GM19468 (cell line): ENCODE measurements around the gene PAXIP1.

ENCODE experiments used
- ATAC-seq: cut with Tn5 transposase; IDR thresholded peaks from one replicate; pipeline ENCODE4 v1.9.1; 2021; ENCODE audit warnings: mild to moderate bottlenecking, moderate library complexity, moderate number of reproducible peaks; ENCODE audit not compliant: unreplicated experiment; ENCODE audit errors: extremely low read depth

Gene PAXIP1

DNA sequence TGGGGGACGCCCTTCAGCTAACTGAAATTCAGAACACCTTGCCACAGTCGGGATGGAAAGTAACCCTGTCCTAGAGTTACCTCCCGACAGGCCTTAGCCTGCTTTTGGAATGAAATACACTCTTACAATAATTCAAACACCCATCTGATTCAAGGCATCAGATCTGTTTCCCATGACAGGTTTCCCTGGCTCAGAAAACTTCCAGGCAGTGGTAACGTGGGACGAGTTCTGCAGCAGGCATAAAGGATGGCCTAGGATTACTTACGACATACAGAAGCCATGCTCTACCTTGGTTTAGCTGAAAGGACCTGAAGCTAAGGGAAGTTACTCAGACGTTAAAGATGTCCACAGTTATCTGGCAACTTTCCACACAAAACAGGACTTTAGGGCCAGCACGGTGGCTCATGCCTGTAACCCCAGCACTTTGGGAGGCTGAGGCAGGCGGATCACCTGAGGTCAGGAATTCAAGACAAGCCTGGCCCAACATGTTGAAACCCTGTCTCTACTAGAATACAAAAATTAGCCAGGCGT, 5.0 kb downstream of the PAXIP1 start:
- no peak for ATAC-seq

- no peak for ATAC-seq
Measured at GRCh38 chr7:154996756-154997155, 6.2 kb downstream of the PAXIP1 start.

GRCh38 chr7:154996101-154996500, 6.8 kb downstream of the PAXIP1 start:
- ATAC-seq: no peak

- ATAC-seq: no peak
Measured at GRCh38 chr7:154994996-154995395, 7.9 kb downstream of the PAXIP1 start.

DNA sequence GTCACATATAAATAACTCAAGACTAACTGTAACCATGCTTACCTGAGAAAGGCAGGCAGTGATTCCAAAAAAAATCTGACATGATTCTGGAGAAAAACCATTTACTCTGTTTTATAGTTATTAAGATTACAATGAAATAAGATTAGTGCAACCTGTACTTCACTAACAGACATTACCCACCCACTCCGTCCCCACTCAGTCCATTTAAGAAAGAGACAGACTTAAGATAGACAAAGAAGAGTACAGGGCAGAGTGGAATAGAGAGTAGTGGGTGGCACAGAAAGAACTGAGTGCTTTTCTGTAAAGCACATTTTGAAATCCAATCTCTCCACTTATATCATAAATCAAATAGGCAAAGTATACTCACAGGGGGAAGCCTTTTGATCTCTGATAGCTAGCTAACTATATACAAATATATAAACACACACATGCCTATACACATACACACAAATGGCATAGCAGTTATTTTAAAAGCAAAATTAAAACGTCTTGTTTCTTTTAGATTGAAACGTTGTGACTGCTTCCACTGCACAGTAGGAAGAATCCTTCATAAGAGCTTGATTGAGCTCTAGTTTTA, 11.9 kb downstream of the PAXIP1 start:
- no peak for ATAC-seq

GRCh38 chr7:154987571-154987970, 15.4 kb downstream of the PAXIP1 start:
- ATAC-seq: no peak

DNA sequence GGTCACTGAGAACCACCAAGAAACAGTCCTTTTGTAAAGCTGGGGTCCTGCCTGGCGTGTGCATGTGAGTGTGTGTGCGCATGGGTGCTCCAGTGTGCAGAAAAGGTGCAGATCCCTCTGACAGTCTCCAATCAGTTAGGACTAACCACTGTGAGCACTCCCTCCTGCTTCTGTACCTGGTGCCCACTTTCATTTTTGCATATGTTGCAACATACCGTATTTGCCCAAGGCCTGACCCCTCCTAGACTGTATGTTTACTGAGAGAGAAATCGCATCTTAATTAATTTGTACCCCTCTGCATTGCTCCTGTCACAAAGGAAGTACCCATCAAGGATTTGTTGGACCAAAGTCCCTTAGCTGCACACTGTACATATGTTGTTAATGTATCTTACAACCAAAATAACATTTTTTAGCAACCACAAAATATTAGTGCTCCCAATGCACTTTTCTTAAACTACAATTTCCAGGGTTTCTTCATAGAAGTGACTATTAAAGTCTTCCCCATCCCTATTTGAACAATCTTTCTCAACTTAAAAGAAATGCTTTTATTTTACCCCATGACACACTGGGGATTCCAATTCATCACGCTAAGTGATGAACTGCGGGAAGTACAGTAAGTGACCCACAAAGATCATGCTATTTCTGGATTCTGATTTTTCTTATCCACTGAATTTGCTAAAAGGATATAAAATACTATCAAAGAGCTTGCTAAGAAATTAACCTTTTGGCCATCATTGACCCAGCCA, 16.6 kb downstream of the PAXIP1 start:
- ATAC-seq: no peak

DNA sequence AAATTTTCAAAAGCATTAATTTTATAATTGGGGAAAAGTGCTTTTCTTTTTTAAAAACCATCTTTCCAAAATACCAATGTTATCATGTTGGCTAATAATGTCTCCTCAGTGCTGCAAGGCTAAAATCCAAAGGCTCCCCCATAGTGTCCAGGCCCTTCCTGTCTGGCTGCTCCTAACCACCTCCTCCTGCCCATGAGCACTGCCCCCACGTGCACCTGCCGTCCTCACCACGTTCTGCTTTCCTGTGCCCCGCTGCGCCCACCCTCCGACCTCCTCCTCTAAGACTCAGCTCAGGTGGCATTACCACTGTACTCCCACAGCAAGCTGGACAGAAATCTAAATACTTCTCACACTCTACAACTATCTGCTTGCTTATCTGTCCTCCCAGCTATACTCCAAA, 17.7 kb downstream of the PAXIP1 start:
- ATAC-seq: no peak

- no peak for ATAC-seq
Measured at GRCh38 chr7:154984601-154985188, 18.2 kb downstream of the PAXIP1 start.

GRCh38 chr7:154978017-154978416, 24.9 kb downstream of the PAXIP1 start:
- no peak for ATAC-seq

- no peak for ATAC-seq
Measured at GRCh38 chr7:154977250-154977649, 25.7 kb downstream of the PAXIP1 start.

DNA sequence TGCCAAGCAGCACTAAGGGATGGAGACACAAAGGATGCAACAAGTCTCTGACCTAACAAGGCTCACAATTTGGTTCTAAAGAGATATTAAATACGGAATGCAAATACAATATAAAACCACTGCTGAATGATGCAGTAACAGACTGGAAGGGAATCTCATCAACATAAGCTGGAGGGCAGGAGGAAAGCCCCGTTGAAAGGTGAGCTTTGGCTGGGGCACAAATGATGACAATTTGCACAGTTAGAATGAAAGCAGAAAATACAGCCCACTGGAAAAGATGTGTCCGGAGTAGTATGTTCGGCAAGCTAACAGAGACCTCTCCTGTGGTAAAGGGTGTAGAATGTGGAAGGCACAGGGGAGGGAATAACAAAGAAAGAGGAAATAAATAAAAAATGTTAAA, 26.1 kb downstream of the PAXIP1 start:
- no peak for ATAC-seq

DNA sequence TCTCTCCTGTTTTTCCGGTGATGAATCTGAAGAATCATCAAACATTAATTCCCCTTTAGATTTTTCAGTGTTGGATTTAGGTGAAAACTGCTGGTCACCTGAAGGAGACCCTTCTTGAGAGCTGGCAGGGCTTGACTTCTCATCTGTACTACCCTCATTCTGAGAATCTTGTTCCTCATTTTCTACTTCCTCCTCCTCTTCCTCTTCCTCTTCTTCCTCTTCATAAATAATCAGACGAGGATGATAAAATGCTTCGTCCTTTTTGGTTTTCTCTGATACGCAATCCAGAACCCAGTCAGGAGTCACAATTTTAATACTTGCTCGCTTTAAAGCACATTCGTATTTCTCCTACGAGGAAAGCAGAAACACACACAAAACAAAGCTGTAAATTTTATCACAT, 26.9 kb downstream of the PAXIP1 start:
- no peak for ATAC-seq

DNA sequence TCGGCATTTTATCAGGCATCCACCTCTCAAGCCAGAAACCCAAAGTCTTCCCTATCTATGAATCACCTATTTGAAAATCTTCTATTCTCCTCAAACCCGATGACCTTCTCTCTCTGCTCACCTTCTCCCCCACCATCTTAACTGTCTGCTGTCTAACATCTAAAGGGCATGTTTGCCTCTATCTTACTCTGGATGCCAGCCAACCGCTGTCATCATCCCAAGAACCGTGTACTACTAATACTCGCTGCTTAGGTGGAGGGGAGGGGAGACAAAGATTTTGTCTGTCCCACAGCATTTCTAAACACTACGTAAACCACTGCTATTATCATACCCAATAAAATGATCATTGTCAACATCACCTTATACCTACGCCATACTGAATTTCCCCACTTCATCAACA, 29.5 kb downstream of the PAXIP1 start:
- no peak for ATAC-seq

DNA sequence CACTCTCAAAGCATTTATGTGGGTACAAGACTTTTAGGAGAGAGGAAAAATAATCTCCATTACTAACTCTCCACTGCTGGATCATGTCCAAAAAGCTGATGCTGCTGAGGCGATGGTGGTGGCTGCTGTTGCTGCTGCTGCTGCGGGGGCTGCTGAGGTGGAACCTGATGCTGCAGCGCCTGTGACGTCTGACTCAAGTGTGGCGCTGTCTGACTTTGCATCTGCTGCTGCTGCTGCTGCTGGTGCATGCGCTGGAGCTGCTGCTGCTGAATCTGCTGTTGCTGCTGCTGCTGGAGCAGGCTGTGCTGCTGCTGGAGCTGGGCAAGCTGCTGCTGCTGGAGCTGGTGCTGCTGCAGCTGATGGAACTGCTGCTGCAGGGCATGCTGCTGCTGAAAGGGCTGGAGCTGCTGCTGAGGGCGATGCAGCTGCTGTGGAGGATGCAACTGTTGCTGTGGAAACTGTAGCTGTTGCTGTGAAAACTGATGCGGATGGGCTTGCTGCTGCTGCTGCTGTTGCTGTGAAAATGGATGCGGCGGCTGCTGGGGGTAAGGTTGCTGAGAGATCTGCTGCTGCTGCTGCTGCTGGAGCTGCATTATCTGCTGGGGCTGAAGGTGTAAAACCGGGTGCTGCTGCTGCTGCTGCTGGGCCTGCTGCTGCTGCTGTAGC, 34.5 kb downstream of the PAXIP1 start:
- no peak for ATAC-seq

DNA sequence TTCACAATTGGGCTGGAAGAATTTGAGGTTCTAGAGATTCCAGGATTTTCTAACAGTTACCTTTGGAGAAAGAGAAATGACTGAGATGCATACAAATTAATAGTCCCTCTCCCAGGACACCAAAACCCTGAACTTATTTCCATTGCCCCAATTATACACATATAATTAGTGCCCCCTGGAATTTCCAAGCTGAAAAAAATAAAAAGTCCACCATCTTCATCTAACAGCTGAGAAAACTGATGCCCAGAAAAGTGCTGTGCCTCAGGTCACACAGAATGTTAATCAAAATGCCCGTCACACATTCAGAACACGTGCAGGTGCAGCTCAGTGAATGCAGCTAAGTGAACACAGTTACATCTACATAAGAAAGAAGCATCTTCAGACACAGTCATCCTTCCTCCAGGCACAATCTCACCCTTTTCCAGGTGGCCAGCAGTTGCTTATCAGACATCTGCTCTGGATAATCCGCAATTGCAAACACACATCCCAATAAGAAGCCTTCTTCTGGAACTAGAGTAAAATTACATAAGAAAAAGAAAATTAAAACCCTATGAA, 35.4 kb downstream of the PAXIP1 start:
- no peak for ATAC-seq

- no peak for ATAC-seq
Measured at GRCh38 chr7:154965014-154965413, 37.9 kb downstream of the PAXIP1 start.

DNA sequence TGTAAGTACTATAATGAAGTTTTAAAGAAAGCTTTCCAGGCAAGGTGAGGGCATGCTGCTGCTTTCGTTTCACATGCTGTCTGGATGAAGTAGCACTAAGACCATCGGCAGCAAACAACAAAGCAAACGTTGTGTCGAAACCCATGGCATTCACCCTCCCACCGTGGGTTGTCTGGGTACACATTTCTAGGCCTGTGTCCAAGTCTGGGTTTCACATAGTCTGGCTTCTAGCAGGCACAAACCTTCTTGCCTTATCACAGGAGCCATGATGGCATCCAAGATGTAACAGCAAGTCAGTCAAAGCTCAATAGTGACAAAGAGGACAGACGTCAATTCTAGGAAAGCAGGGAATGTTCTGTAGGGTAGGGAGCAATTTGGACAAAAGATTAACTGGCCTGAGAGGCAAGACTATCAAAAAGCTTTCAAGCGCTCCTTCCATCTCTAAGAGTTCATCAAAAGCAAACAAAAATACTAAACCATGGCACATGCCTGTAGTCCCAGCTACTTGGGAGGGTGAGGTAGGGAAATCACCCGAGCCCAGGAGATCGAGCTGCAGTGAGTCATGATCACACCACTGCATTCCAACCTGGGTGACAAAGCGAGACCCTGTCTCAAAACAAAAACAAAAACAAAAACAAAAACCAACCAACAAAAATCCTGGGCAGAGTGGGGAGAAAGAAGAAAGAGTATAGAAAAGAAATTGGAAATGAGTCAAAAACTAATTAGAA, 42.7 kb downstream of the PAXIP1 start:
- no peak for ATAC-seq

DNA sequence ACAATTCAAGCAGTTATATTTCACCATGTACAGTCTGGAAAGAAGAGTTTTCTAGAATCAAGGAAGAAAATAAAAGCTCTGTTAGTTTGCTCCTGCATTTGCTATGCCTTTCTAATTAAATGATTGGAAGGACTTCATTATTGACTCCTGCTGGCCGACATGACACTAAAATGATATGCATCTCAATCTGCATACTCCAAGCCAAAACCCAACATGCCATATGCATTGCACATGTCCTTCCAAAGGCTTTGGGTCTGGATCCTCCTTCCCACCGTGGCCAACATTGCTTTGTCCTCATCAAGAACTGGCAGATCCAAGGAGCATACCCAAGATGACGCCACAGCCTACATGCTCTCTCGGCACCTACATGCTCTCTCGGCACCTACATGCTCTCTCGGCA, 46.5 kb downstream of the PAXIP1 start:
- no peak for ATAC-seq
